Activated CD4-positive, alpha-beta T cell treated with anti-CD3 and anti-CD28 coated beads for 1 hour (primary cell): ENCODE measurements around the gene ANO9.
"Not testable (repeated sequence)": the region's sequence is repeated elsewhere in the genome, so short reads cannot be mapped to it uniquely, and the experiment has no call there.

Experiments used
- DNase-seq: peaks from one replicate; pipeline ENCODE4 v3.0.0-alpha.2; 2020

Gene ANO9

DNA sequence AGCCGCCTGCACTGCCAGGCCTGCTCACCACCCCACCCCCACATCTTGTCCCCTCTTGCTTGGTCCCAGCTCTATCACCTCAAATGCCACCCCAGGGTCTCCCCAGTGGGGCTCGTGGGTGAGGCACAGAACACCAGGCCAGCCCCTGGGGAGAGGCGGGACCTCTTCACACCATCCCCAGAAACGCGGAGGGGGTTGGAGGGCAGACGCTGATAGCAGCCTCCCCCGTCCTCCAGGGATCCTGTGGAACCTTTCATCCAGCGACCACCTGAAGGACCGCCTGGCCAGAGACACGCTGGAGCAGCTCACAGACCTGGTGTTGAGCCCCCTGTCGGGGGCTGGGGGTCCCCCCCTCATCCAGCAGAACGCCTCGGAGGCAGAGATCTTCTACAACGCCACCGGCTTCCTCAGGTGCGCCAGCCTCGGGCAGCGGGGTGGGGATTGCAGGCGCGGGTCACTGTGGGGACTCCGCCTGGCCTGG is 42.0 kb downstream of the ANO9 start:
- DNase-seq: no peak

DNA sequence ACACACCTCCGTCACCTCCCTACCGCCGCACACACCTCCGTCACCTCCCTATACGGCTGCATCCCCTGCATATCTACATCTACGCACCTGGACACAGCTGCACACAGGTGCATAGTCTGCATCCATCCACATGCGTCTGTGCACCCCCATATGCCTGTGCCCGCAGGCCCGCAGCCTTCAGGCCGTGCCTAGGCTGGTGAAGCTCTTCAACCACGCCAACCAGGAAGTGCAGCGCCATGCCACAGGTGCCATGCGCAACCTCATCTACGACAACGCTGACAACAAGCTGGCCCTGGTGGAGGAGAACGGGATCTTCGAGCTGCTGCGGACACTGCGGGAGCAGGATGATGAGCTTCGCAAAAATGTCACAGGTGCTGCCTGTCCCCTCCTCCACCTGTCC is 43.0 kb downstream of the ANO9 start:
- no peak for DNase-seq

DNA sequence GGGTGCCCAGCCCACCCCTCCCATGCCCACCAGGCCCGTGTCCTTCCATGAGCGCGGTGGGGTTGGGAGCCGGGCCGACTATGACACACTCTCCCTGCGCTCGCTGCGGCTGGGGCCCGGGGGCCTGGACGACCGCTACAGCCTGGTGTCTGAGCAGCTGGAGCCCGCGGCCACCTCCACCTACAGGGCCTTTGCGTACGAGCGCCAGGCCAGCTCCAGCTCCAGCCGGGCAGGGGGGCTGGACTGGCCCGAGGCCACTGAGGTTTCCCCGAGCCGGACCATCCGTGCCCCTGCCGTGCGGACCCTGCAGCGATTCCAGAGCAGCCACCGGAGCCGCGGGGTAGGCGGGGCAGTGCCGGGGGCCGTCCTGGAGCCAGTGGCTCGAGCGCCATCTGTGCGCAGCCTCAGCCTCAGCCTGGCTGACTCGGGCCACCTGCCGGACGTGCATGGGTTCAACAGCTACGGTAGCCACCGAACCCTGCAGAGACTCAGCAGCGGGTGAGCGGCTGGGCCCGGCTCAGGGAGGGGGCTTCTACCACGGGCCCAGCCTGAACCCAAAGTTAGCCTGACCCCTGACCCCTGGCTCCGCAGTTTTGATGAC is 44.8 kb downstream of the ANO9 start:
- DNase-seq: no peak

DNA sequence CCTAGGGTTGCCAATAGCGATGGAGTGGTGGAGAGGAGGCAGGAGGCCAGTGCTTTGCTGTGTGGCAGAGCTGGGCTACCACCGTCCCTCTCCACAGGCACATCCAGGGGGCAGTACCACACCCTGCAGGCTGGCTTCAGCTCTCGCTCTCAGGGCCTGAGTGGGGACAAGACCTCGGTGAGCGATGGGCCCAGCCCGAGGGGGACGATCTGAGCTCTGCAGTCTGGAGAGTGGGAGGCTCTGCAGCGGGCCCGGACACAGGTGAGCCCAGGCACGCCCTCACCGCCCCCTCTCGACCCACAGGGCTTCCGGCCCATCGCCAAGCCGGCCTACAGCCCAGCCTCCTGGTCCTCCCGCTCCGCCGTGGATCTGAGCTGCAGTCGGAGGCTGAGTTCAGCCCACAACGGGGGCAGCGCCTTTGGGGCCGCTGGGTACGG is 45.3 kb downstream of the ANO9 start:
- no peak for DNase-seq

GRCh38 chr11:395866-396265 is 45.9 kb downstream of the ANO9 start:
- DNase-seq: no peak

DNA sequence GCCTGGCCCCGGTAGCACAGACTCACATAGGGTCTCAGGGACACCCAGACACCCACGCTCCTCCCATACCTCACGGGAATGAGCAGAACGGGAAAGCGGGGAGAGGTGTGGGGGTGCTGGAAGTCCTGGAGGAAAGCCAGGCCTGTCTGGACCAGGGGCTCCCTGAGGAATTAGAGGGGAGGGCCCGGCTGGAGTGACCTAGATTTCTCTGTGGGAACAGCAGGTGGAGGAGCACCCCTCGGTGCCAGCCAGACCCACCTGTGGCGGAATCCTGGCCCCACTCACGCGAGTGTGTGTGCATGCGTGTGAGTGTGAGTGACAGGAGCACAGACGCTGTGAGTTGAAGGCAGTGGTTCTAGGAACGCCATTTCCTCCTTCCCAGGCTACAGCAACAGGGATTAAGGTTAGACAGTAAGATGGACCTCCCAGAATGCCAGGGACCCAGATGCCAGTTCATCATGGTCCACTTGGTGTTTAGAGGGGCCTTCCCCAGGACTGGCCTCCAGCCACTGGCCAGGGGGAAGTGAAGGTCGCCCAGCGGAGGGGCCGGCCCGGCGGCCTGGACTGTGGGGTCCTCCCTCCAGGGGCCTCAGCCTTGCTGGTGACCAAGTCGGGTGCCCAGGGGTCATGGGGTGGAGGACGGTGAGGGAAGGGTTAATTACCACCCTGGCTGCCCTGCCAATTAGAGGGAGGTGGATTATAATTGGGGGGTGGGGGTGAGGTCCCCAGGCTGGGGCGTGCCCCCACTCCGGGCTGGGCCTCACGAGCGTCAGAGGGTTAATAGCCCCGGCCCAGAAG is 46.8 kb downstream of the ANO9 start:
- DNase-seq: no peak

DNA sequence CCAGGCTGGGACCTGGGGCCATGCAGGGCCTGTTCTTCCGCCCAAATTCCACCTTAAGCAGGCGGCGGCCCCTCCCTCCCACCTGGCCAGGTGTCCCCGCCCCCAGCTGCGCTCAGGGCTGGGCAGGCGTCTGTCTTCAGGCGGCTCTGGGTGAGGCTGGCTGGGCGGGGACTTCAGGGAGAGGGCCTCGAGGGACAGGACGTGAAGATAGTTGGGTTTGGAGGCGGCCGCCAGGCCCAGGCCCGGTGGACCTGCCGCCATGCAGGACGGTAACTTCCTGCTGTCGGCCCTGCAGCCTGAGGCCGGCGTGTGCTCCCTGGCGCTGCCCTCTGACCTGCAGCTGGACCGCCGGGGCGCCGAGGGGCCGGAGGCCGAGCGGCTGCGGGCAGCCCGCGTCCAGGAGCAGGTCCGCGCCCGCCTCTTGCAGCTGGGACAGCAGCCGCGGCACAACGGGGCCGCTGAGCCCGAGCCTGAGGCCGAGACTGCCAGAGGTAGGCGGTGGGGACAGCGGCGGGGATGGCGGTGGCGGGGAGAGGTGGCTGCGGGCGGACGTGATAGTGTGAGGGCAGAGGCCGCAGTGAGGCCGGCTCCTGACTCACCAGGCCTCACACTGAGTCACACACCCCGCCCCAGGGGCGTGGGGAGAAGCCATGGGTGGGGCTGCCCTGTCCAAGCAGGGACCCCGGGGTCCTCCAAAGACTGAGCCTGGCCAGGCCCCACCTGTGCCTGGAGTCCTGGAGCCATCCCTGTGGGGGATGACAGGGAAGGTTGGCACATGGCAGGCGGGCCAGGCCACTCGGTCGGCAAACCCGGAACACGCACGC is 47.6 kb downstream of the ANO9 start, which contains the start of gene PKP3:
TSS of gene PKP3 (plus strand) at position 176 of the 824 bp plus-strand sequence. CDS start at position 260, 84 bp downstream.
- DNase-seq: no peak

DNA sequence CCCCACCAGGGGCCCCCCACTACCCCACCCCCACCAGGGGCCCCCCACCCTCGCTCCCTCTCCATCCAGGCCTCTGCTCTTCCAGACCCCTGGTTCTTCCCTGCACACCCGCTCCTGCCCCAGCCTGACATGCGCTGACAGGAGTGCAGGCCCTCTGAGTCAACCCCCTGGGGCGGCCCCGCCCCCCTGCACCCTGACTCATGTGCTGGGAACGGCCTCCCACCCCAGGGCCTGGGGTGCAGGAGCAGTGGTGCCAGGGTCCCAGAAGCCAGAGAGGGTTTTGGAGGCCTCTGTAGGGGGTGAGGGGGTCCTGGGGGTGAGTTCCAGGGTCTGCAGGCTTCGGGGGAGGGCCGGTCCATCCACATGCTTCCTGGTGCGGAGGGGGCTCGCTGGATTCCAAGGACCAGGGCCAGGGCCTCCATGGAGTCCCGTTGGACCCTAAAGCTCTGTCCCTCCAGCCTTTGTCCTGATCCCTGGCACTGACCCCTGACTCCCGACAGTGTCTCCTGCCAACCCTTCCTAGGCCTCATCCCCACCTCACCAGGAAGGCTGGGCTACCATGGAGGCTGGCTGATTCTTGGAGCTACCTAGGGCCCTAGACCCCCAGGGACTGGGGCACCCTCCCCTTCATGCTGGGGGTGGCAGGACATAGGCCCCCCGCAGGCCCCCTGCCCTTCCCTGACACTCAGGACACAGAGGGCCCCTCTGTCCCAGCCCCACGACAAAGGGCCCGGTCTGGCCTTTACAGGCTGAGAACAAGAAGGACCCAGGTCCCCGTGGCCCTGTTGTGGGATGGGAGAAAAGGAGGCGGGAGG is 48.4 kb downstream of the ANO9 start:
- DNase-seq: no peak

GRCh38 chr11:392102-392777 is 49.6 kb downstream of the ANO9 start:
- DNase-seq: no peak

DNA sequence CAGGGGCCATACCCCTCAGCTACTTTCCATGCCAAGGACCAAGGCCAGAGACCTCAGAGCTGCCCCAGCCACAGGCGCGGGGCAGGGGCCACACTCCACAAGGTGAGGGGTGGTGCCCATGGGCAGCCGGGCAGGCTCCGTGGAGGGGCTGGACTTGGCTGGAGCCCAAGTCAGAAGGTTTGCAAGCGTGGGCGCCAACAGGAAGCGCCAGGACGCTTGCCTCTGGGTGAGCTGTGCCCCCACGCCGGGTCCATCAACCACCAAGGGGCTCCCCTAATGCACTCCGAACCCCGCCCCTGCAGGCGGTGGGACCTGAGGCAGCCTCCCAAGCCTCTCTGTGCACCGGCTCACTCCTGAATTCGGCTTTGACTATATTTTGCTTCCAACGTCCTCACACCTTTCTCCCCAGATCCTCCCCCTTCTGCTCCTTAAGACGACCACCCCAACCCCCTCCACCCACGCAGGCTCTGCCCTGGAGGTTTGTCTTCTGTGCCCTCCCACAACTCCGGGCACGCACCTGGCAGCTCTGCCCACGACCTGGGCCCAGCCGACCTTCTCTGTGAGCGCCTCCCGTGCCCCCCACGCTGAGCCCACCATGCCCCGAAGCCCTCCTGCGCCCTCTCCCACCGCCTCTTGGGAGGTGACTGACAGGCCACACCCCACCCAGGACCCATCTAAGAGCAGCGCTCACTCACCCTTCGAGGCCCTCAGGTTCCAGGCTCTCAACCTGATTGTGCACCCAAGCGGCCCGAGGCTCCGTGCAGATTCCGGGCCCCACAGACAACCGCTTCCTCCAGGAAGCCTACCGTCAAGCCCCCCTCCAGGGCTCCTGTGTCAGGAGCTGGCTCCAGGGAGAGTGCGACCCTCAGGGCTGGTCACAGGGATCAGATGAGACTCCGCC is 50.4 kb downstream of the ANO9 start:
- no peak for DNase-seq

DNA sequence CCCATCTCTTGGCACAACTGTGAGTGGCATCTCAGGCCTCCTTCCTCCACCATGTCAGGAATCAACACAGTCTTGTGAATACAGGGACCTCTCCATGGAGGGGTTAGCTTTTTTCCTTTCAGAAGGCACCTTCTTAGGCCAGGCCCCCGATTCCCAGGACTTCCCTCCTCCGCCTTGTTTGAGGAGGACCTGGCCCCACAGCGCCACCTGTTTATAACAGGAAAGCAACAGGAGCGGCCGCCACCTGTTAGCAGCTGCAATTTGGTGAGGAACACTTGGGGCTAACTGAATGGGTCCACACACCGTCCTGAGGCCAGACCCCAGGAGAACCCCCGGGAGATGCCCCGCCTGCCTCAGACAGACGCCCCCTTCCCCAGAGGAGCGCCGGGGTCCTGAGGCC is 51.6 kb downstream of the ANO9 start:
- DNase-seq: no peak

GRCh38 chr11:389369-389768 is 52.4 kb downstream of the ANO9 start:
- DNase-seq: not testable (repeated sequence)

DNA sequence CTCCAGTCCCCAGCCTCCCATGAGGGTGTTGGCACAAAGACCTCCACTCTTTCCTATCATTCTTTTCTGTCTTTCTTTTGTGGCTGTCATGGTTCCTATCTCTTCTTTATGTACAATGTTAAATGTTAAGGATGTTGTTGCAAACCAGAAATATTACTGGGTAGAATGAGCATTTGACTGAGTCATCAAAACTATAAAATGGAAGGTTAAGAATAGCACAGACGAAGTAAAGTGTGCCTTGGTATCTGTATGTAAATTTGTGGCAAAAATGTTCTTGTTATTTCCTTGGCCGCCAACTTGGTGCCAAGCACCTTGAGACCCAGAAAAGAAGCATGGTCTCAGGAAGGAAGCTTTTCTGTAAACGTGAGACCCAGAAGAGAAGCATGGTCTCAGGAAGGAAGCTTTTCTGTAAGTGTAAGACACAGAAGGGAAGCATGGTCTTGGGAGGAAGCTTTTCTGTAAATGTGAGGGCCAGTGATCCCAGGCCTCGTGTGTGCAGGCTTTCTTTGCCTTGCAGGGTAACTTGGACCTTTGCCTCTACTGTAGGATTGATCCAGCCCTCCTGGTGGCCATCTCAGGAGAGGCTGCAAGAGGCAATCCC is 54.5 kb downstream of the ANO9 start:
- DNase-seq: no peak

- DNase-seq: no peak
Observed at GRCh38 chr11:386483-386882, 55.3 kb downstream of the ANO9 start.

DNA sequence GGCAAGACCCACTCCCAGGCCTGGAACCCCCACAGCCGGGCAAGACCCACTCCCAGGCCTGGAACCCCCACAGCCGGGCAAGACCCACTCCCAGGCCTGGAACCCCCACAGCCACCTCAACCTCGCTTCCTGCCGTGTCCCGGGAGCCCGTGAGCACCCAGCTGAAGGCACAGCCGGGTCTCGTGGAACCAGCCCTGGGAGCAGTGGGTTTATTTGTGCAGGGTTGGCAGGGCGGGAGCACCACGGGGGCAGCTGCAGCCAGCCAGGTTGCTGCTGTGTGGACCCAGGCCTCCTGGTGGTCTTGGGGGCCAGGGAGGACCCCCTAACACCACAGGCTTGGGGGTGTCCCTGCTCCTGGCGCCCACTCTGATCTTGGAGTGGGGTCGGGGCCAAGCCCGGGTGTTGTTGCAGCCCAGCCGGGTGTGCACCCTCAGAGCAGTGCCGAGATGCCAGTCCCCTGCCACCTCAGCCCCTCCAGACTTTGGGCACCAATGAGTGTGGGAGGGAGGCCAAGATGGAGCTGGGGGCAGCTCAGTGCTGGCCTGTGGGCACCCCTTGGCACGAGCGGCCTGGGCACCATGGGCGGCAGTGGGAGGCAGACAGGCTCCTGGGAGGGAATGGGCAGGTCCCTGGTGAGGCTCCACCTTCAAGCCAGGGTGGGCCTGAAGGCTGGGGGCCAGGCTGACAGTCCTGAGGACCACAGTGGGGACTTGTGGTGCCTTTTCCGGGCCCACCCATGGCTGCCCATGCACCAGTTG is 56.0 kb downstream of the ANO9 start:
- DNase-seq: no peak

GRCh38 chr11:384511-384910 is 57.3 kb downstream of the ANO9 start:
- DNase-seq: no peak

- DNase-seq: no peak
Observed at GRCh38 chr11:383431-383830, 58.4 kb downstream of the ANO9 start.

DNA sequence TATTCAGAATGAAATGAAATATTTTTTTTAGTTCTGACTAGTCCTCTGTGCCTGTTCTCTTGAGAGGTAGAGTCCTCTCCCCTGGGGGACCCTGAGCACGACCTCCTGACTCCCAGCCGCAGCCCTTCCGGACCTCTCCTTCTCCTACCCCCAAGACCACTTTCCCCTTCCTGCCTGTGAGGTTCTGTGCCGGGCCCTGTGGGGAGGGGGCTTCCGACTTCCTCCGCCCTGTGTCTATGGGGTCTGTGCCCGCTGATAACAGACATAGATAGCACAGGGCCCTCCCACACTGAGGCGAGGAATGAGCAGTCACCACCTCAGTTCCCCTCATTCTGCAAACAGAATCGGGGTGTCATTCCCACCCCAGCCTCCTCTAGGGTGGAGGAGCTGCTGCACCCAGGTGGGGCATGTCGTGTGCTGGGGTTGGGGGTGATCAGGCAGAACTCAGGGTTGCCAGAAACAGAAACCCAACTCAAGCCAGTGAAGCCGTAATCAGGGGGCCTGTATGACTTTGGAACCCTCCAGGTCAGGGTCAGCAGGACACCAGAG is 59.7 kb downstream of the ANO9 start:
- DNase-seq: no peak

- no peak for DNase-seq
Observed at GRCh38 chr11:381501-382072, 60.2 kb downstream of the ANO9 start.
